Activated naive CD4-positive, alpha-beta T cell treated with anti-CD3 and anti-CD28 coated beads, Interleukin-2, amount 50 U/mL, for 72 hours (primary cell): Measurements from ENCODE around the gene SESTD1. TPM values are rescaled to one million over a fixed set of nuclear protein-coding genes. Genes with fewer than 3 reads are reported as not detected.
"Not testable (repeated sequence)": the region's sequence is repeated elsewhere in the genome, so short reads cannot be mapped to it uniquely, and the experiment has no call there.

Source experiments
- ATAC-seq, 2 donors: fragments of 150-1000 bp; cut with Tn5 transposase; 2 replicates each; pipeline ENCODE4 v1.10.0; 2021; ENCODE audit warnings: mild to moderate bottlenecking in 2 of 2, moderate library complexity in 2 of 2
- DNase-seq, 2 donors: peaks; one replicate each; pipeline ENCODE4 v3.0.0; 2021 to 2022; ENCODE audit warnings: low spot score in 2 of 2
- H3K27ac Mint-ChIP-seq, 2 donors: one replicate each; pipeline ENCODE4 v1.8.0; 2022; ENCODE audit warnings: mild to moderate bottlenecking in 2 of 2, mixed read lengths in 2 of 2
- H3K36me3 Mint-ChIP-seq, 2 donors: one replicate each; pipeline ENCODE4 v1.8.0; 2022; ENCODE audit warnings: mixed read lengths in 2 of 2
- H3K9me3 Mint-ChIP-seq, 2 donors: one replicate each; pipeline ENCODE4 v1.8.0; 2022; ENCODE audit warnings: mixed read lengths in 2 of 2
- total RNA-seq, 2 donors: library from RNA; stranded (reverse); gene quantifications; one replicate each; pipeline ENCODE4 v1.2.3, GENCODE V29; 2022

Gene SESTD1
- total RNA-seq, 2 donors from 2014 or later: 15.4 to 16.0 TPM

- Mint-ChIP-seq H3K27ac (peak overlapping the region in 1 of 2 donors; percentile 26), H3K36me3 (peaks cover 0 to 23% of the 10 kb centered on the region in 2 donors), H3K9me3 (peaks cover 4 to 10% of the 10 kb centered on the region in 2 donors)
- DNase-seq (no peak), ATAC-seq (no peak)
Measured at GRCh38 chr2:179250848-179251504, 13.7 kb downstream of the SESTD1 start.

- H3K36me3 Mint-ChIP-seq: peaks cover 0 to 21% of the 10 kb centered on the region in 2 donors
- ATAC-seq (peak; percentile 82 to 88), DNase-seq (no peak)
- H3K27ac Mint-ChIP-seq: peak overlapping the region; percentile 26 to 77
- H3K9me3 Mint-ChIP-seq: peaks cover 4 to 8% of the 10 kb centered on the region in 2 donors
Measured at GRCh38 chr2:179250095-179250494, 14.5 kb downstream of the SESTD1 start.

GRCh38 chr2:179248024-179248348, 16.6 kb downstream of the SESTD1 start:
- ATAC-seq (no peak), DNase-seq (no peak)
- H3K27ac Mint-ChIP-seq: no peak overlapping the region
- H3K9me3 Mint-ChIP-seq: peaks cover 4 to 8% of the 10 kb centered on the region in 2 donors
- peaks cover 0 to 21% of the 10 kb centered on the region in 2 donors for H3K36me3 Mint-ChIP-seq

- DNase-seq: no peak
- peak overlapping the region in 1 of 2 donors; percentile 40 for H3K27ac Mint-ChIP-seq
- H3K36me3 Mint-ChIP-seq: peaks cover 0 to 21% of the 10 kb centered on the region in 2 donors
- H3K9me3 Mint-ChIP-seq: peaks cover 4 to 8% of the 10 kb centered on the region in 2 donors
- ATAC-seq: no peak
Measured at GRCh38 chr2:179247318-179248023, 17.2 kb downstream of the SESTD1 start.

GRCh38 chr2:179245843-179246242, 18.8 kb downstream of the SESTD1 start:
- ATAC-seq, DNase-seq, H3K27ac Mint-ChIP-seq: not testable (repeated sequence)
- Mint-ChIP-seq H3K36me3 (peaks cover 0 to 26% of the 10 kb centered on the region in 2 donors), H3K9me3 (peaks cover 4 to 12% of the 10 kb centered on the region in 2 donors)

GRCh38 chr2:179243046-179243445, 21.6 kb downstream of the SESTD1 start:
- ATAC-seq: no peak
- Mint-ChIP-seq H3K27ac (no peak overlapping the region), H3K9me3 (peaks cover 4 to 10% of the 10 kb centered on the region in 2 donors), H3K36me3 (peaks cover 0 to 11% of the 10 kb centered on the region in 2 donors)
- DNase-seq: no peak

- Mint-ChIP-seq H3K27ac (no peak overlapping the region), H3K9me3 (peaks cover 0 to 5% of the 10 kb centered on the region in 2 donors), H3K36me3 (peaks cover 0 to 6% of the 10 kb centered on the region in 2 donors)
- DNase-seq (no peak), ATAC-seq (no peak)
Measured at GRCh38 chr2:179240481-179241451, 23.9 kb downstream of the SESTD1 start.

GRCh38 chr2:179239838-179240237, 24.8 kb downstream of the SESTD1 start:
- no peak for DNase-seq
- Mint-ChIP-seq H3K27ac (no peak overlapping the region), H3K9me3 (peaks cover 0 to 5% of the 10 kb centered on the region in 2 donors), H3K36me3 (peaks cover 0 to 6% of the 10 kb centered on the region in 2 donors)
- ATAC-seq: peak in 1 of 2 donors; percentile 23

- peak; percentile 89 to 96 for ATAC-seq
- peaks cover 0 to 5% of the 10 kb centered on the region in 2 donors for H3K9me3 Mint-ChIP-seq
- no peak for DNase-seq
- H3K36me3 Mint-ChIP-seq: peaks cover 0 to 6% of the 10 kb centered on the region in 2 donors
- peak overlapping the region in 1 of 2 donors; percentile 38 for H3K27ac Mint-ChIP-seq
Measured at GRCh38 chr2:179239195-179239594, 25.4 kb downstream of the SESTD1 start.

- DNase-seq (no peak), ATAC-seq (no peak)
- H3K9me3 Mint-ChIP-seq: peaks cover 0 to 5% of the 10 kb centered on the region in 2 donors
- H3K36me3 Mint-ChIP-seq: peaks cover 0 to 6% of the 10 kb centered on the region in 2 donors
- no peak overlapping the region for H3K27ac Mint-ChIP-seq
Measured at GRCh38 chr2:179238027-179238426, 26.6 kb downstream of the SESTD1 start.

GRCh38 chr2:179237209-179237946, 27.3 kb downstream of the SESTD1 start:
- Mint-ChIP-seq H3K36me3 (peaks cover 0 to 6% of the 10 kb centered on the region in 2 donors), H3K27ac (no peak overlapping the region), H3K9me3 (peaks cover 0 to 5% of the 10 kb centered on the region in 2 donors)
- DNase-seq (no peak), ATAC-seq (no peak)

GRCh38 chr2:179235463-179236108, 29.0 kb downstream of the SESTD1 start:
- Mint-ChIP-seq H3K27ac (no peak overlapping the region), H3K36me3 (no peaks in the 10 kb centered on the region), H3K9me3 (no peaks in the 10 kb centered on the region)
- no peak for DNase-seq
- no peak for ATAC-seq

GRCh38 chr2:179234658-179235240, 29.9 kb downstream of the SESTD1 start:
- H3K36me3 Mint-ChIP-seq: no peaks in the 10 kb centered on the region
- ATAC-seq (no peak), DNase-seq (no peak)
- H3K27ac Mint-ChIP-seq: no peak overlapping the region
- no peaks in the 10 kb centered on the region for H3K9me3 Mint-ChIP-seq

- ATAC-seq: no peak
- no peak for DNase-seq
- Mint-ChIP-seq H3K27ac (no peak overlapping the region), H3K36me3 (no peaks in the 10 kb centered on the region), H3K9me3 (no peaks in the 10 kb centered on the region)
Measured at GRCh38 chr2:179233626-179234430, 30.8 kb downstream of the SESTD1 start.

- Mint-ChIP-seq H3K27ac (no peak overlapping the region), H3K36me3 (no peaks in the 10 kb centered on the region), H3K9me3 (no peaks in the 10 kb centered on the region)
- DNase-seq (no peak), ATAC-seq (no peak)
Measured at GRCh38 chr2:179233083-179233490, 31.5 kb downstream of the SESTD1 start.
